GM18951 (cell line): Measurements from ENCODE around the gene TACC2.

Experiments
- POLR2A ChIP-seq: IDR thresholded peaks from 4 replicates; pipeline ENCODE4 v1.6.1; 2011; ENCODE audit warnings: mild to moderate bottlenecking; ENCODE audit not compliant: insufficient read length, insufficient read depth; ENCODE audit errors: extremely low read depth
- in situ Hi-C: fragments of 300-500 bp; cut with MboI; formaldehyde crosslinking; loops from one replicate; pipeline ENCODE4 v1.12.0; 2022; ENCODE audit warnings: low sequenced_read_pairs, mixed read lengths, inconsistent platforms; ENCODE audit not compliant: unreplicated experiment

The TACC2 gene

GRCh38 chr10:122112021-122112616 is 123.2 kb downstream of the TACC2 start:
- in situ Hi-C loops: no loop called here
- TF ChIP-seq POLR2A: no peak

- no peak for TF ChIP-seq POLR2A
- in situ Hi-C loops: no loop called here
Measured at GRCh38 chr10:122112625-122113160, 123.7 kb downstream of the TACC2 start.

GRCh38 chr10:122113161-122113944 is 124.4 kb downstream of the TACC2 start:
- TF ChIP-seq POLR2A: no peak
- in situ Hi-C loops: no loop called here

- TF ChIP-seq POLR2A: no peak
- in situ Hi-C loops: no loop called here
Measured at GRCh38 chr10:122113945-122114747, 125.2 kb downstream of the TACC2 start.

- TF ChIP-seq POLR2A: no peak
- in situ Hi-C loops: no loop called here
Measured at GRCh38 chr10:122115874-122116273, 126.9 kb downstream of the TACC2 start.

- in situ Hi-C loops: no loop called here
- no peak for TF ChIP-seq POLR2A
Measured at GRCh38 chr10:122116331-122116730, 127.4 kb downstream of the TACC2 start.

GRCh38 chr10:122117475-122117874 is 128.5 kb downstream of the TACC2 start:
- in situ Hi-C loops: no loop called here
- TF ChIP-seq POLR2A: no peak

GRCh38 chr10:122120008-122120744 is 131.2 kb downstream of the TACC2 start:
- TF ChIP-seq POLR2A: no peak
- in situ Hi-C loops: no loop called here

GRCh38 chr10:122121059-122121458 is 132.1 kb downstream of the TACC2 start:
- TF ChIP-seq POLR2A: no peak
- in situ Hi-C loops: no loop called here

GRCh38 chr10:122122493-122122892 is 133.5 kb downstream of the TACC2 start:
- TF ChIP-seq POLR2A: no peak
- in situ Hi-C loops: no loop called here

- TF ChIP-seq POLR2A: no peak
- in situ Hi-C loops: no loop called here
Measured at GRCh38 chr10:122123186-122123585, 134.2 kb downstream of the TACC2 start.

- in situ Hi-C loops: no loop called here
Measured at GRCh38 chr10:122124342-122124741, 135.4 kb downstream of the TACC2 start.

GRCh38 chr10:122124808-122125207 is 135.8 kb downstream of the TACC2 start:
- TF ChIP-seq POLR2A: no peak
- in situ Hi-C loops: no loop called here

More at GRCh38 chr10:122124342-122124741, 135.4 kb downstream of the TACC2 start:
- no peak for TF ChIP-seq POLR2A
